ENCODE measurements around the gene SCN10A.

DNA sequence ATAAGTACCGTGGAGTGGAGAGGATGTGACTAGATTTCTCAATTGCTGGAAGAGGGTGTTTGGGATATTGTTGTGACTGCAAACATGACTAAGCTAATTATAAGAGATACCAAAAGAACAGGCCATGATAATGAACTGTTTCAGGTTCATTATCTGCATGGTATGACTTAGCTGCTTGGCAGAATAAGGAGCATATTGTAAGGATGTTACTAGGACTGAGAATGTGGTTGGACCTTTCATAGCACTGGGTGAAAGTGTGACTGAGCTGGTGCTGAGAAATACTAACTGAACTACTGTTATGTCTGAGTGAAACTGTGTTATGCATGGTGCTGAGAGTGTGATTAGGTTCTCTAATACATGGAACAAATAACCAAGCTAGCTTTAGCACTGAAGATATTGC is 11.0 kb downstream of the SCN10A start:
- TF ChIP-seq, protein P1, sequence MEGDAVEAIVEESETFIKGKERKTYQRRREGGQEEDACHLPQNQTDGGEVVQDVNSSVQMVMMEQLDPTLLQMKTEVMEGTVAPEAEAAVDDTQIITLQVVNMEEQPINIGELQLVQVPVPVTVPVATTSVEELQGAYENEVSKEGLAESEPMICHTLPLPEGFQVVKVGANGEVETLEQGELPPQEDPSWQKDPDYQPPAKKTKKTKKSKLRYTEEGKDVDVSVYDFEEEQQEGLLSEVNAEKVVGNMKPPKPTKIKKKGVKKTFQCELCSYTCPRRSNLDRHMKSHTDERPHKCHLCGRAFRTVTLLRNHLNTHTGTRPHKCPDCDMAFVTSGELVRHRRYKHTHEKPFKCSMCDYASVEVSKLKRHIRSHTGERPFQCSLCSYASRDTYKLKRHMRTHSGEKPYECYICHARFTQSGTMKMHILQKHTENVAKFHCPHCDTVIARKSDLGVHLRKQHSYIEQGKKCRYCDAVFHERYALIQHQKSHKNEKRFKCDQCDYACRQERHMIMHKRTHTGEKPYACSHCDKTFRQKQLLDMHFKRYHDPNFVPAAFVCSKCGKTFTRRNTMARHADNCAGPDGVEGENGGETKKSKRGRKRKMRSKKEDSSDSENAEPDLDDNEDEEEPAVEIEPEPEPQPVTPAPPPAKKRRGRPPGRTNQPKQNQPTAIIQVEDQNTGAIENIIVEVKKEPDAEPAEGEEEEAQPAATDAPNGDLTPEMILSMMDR (IDR thresholded peaks at IDR 0.05), result no peak
- TF ChIP-seq POLR2A (IDR thresholded peaks at IDR 0.05) (no peak), POLR2AphosphoS5 (IDR thresholded peaks at IDR 0.05) (no peak), EP300 (IDR thresholded peaks at IDR 0.05) (no peak)

Measured in gastroesophageal sphincter (tissue), 3 donors.